Gastrocnemius medialis (tissue), 4 donors: Measurements from ENCODE around the gene FIGLA.

ENCODE experiments used
- POLR2A ChIP-seq, 2 donors: fragments of 450-650 bp; IDR thresholded peaks; one replicate each; pipeline ENCODE4 v1.6.1; 2017; ENCODE audit warnings: antibody characterized with exemption in 2 of 2, mild to moderate bottlenecking in 2 of 2, moderate library complexity in 2 of 2
- TF ChIP-seq, protein P1 (sequence below), 5 experiments: fragments of 450-650 bp in 3 of 5; fragments of 200-600 bp in 2 of 5; sonication (generic) in 2 of 5; IDR thresholded peaks in 4 of 5; conservative IDR thresholded peaks in 1 of 5; 1 replicate in 4 of 5; 2 replicates in 1 of 5; pipeline ENCODE4 v1.5.1; 2016 to 2019; ENCODE audit warnings: antibody characterized with exemption in 5 of 5, mild to moderate bottlenecking in 3 of 5, moderate library complexity in 3 of 5

DNA sequence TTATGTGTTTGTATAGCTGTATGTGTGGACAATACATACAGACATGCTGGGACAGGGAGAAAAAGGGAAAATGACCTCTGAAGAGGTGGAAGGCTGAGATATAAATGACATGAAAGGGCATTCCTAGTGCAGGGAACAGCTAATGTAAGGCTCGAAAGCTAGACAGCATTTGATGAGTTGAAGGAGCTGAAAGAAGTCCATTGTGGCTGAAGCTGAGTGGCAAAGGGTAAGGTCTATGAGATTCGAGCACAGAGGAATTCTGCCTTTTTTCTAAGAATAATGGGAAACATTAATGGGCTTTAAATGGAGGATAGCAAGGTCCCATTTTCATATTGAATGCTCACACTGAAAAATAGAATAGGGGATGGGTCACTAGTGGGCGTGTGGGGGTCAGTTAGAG, 46.0 kb downstream of the FIGLA start:
- TF ChIP-seq, protein P1, sequence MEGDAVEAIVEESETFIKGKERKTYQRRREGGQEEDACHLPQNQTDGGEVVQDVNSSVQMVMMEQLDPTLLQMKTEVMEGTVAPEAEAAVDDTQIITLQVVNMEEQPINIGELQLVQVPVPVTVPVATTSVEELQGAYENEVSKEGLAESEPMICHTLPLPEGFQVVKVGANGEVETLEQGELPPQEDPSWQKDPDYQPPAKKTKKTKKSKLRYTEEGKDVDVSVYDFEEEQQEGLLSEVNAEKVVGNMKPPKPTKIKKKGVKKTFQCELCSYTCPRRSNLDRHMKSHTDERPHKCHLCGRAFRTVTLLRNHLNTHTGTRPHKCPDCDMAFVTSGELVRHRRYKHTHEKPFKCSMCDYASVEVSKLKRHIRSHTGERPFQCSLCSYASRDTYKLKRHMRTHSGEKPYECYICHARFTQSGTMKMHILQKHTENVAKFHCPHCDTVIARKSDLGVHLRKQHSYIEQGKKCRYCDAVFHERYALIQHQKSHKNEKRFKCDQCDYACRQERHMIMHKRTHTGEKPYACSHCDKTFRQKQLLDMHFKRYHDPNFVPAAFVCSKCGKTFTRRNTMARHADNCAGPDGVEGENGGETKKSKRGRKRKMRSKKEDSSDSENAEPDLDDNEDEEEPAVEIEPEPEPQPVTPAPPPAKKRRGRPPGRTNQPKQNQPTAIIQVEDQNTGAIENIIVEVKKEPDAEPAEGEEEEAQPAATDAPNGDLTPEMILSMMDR (IDR thresholded peaks at IDR 0.05 in 4 of 5, conservative IDR thresholded peaks at IDR 0.05 in 1 of 5), result no peak
- no peak for TF ChIP-seq POLR2A (IDR thresholded peaks at IDR 0.05)
